Bone marrow (tissue), 2 donors: ENCODE results near the gene XKR7.

Source experiments
- DNase-seq, 2 donors: peaks; one replicate each; lab custom pipeline; 2025; lab: John Stamatoyannopoulos, UW

XKR7 gene

GRCh38 chr20:32045999-32046398 lies 78.0 kb downstream of the XKR7 start:
- DNase-seq, result no peak

GRCh38 chr20:32050324-32050841 lies 82.4 kb downstream of the XKR7 start:
- no peak for DNase-seq

GRCh38 chr20:32050851-32051556 lies 83.1 kb downstream of the XKR7 start:
- DNase-seq, result peak; percentile 12 to 36

GRCh38 chr20:32051720-32052089 lies 83.8 kb downstream of the XKR7 start:
- DNase-seq, result no peak

- peak; percentile 20 to 43 for DNase-seq
Measured at GRCh38 chr20:32052090-32052777, 84.3 kb downstream of the XKR7 start, which contains the start of gene HCK. HCK (plus strand) TSS chr20:32052242.

- DNase-seq, result peak; percentile 6 to 55
Measured at GRCh38 chr20:32052778-32053362, 84.9 kb downstream of the XKR7 start.
